HG03457 (cell line): ENCODE data around the gene KISS1R.

ENCODE experiments used
- ATAC-seq: cut with Tn5 transposase; IDR thresholded peaks from one replicate; pipeline ENCODE4 v1.9.1; 2021; ENCODE audit warnings: moderate number of reproducible peaks; ENCODE audit not compliant: unreplicated experiment

Gene KISS1R

GRCh38 chr19:934865-935479 is 17.8 kb downstream of the KISS1R start:
- ATAC-seq, result no peak

GRCh38 chr19:936175-936546 is 19.0 kb downstream of the KISS1R start:
- ATAC-seq, result no peak

GRCh38 chr19:937259-937694 is 20.1 kb downstream of the KISS1R start:
- ATAC-seq, result no peak

- no peak for ATAC-seq
Measured at GRCh38 chr19:938233-938923, 21.2 kb downstream of the KISS1R start.

GRCh38 chr19:939439-939838 is 22.3 kb downstream of the KISS1R start:
- no peak for ATAC-seq

- no peak for ATAC-seq
Measured at GRCh38 chr19:939922-940321, 22.8 kb downstream of the KISS1R start.

- ATAC-seq, result no peak
Measured at GRCh38 chr19:940591-941291, 23.6 kb downstream of the KISS1R start.

GRCh38 chr19:941292-942132 is 24.4 kb downstream of the KISS1R start:
- no peak for ATAC-seq

GRCh38 chr19:942133-942645 is 25.1 kb downstream of the KISS1R start:
- ATAC-seq, result no peak

- ATAC-seq, result no peak
Measured at GRCh38 chr19:943551-944170, 26.5 kb downstream of the KISS1R start.

GRCh38 chr19:944171-944567 is 27.0 kb downstream of the KISS1R start:
- no peak for ATAC-seq

GRCh38 chr19:944663-945241 is 27.6 kb downstream of the KISS1R start:
- ATAC-seq, result no peak

GRCh38 chr19:945401-946252 is 28.5 kb downstream of the KISS1R start:
- ATAC-seq, result no peak

- ATAC-seq, result peak; percentile 11
Measured at GRCh38 chr19:947090-947706, 30.1 kb downstream of the KISS1R start.

GRCh38 chr19:947707-948539 is 30.8 kb downstream of the KISS1R start:
- ATAC-seq, result peak; percentile 56

- ATAC-seq, result no peak
Measured at GRCh38 chr19:948842-949496, 31.8 kb downstream of the KISS1R start.

GRCh38 chr19:950352-951066 is 33.4 kb downstream of the KISS1R start:
- no peak for ATAC-seq
